Osteoblast (primary cell): ENCODE measurements around the gene DDX21. TPM values are rescaled to one million over a fixed set of nuclear protein-coding genes. Genes with fewer than 3 reads are reported as not detected.
"Not testable (repeated sequence)": the region's sequence is repeated elsewhere in the genome, so short reads cannot be mapped to it uniquely, and the experiment has no call there.

Source experiments
- DNase-seq: peaks from one replicate; pipeline ENCODE4 v3.0.0; 2011; ENCODE audit warnings: low spot score, mixed read lengths; ENCODE audit not compliant: insufficient read length; ENCODE audit errors: missing footprints
- H2AFZ ChIP-seq: 2 replicates; pipeline ENCODE4 v1.6.0; 2011; ENCODE audit warnings: mild to moderate bottlenecking, low read length
- H3K27ac ChIP-seq: 2 replicates; pipeline ENCODE4 v1.5.1; 2011; ENCODE audit warnings: mild to moderate bottlenecking, low read depth, low read length, moderate library complexity
- H3K27me3 ChIP-seq: 2 replicates; pipeline ENCODE4 v1.6.0; 2012; ENCODE audit warnings: mild to moderate bottlenecking, control low read depth, inconsistent platforms, low read length, moderate library complexity; ENCODE audit not compliant: insufficient read depth
- H3K36me3 ChIP-seq: 2 replicates; pipeline ENCODE4 v1.5.1; 2011; ENCODE audit warnings: mild to moderate bottlenecking, low read length, control low read depth, moderate library complexity; ENCODE audit not compliant: insufficient read depth
- H3K4me1 ChIP-seq: 2 replicates; pipeline ENCODE4 v1.5.1; 2011; ENCODE audit warnings: mild to moderate bottlenecking, low read length, control low read depth, moderate library complexity; ENCODE audit not compliant: insufficient read depth
- H3K4me2 ChIP-seq: 2 replicates; pipeline ENCODE4 v1.6.0; 2011; ENCODE audit warnings: mild to moderate bottlenecking, low read length; ENCODE audit not compliant: insufficient read depth
- H3K4me3 ChIP-seq: fragments of 200-600 bp; sonication (generic); 3 replicates; pipeline ENCODE4 v1.5.1; 2012; ENCODE audit warnings: mild to moderate bottlenecking, low read length, inconsistent platforms; ENCODE audit not compliant: insufficient read depth
- H3K79me2 ChIP-seq: 2 replicates; pipeline ENCODE4 v1.6.0; 2012; ENCODE audit warnings: mild to moderate bottlenecking, low read length, control low read depth, inconsistent platforms; ENCODE audit not compliant: insufficient read depth
- H3K9me3 ChIP-seq: 2 replicates; pipeline ENCODE4 v1.5.1; 2011; ENCODE audit warnings: low read depth, low read length, control low read depth
- H4K20me1 ChIP-seq: 2 replicates; pipeline ENCODE4 v1.6.0; 2012; ENCODE audit warnings: mild to moderate bottlenecking, low read length, control low read depth; ENCODE audit not compliant: insufficient read depth
- CTCF ChIP-seq: IDR thresholded peaks from 2 replicates; pipeline ENCODE4 v1.5.1; 2011; ENCODE audit warnings: mild to moderate bottlenecking, low read depth, low read length, moderate library complexity; ENCODE audit errors: extremely low read depth
- total RNA-seq: library from RNA; depleted of rRNA; stranded (reverse); fragments of >200 nt; gene quantifications from 2 replicates; pipeline ENCODE4 v1.2.3, GENCODE V29; 2012

The DDX21 gene
- total RNA-seq, 1 donor: 61.9 TPM

GRCh38 chr10:68934994-68935393 is 21.0 kb upstream of the DDX21 start:
- H3K36me3 ChIP-seq: peaks cover 50% of the 10 kb centered on the region
- H3K4me1 ChIP-seq: no peaks in the 10 kb centered on the region
- DNase-seq: no peak
- no peak overlapping the region for H2AFZ ChIP-seq
- no peak for TF ChIP-seq CTCF
- H3K9me3 ChIP-seq: no peaks in the 10 kb centered on the region
- peaks cover 28% of the 10 kb centered on the region for H3K79me2 ChIP-seq
- H3K4me3 ChIP-seq: no peak overlapping the region
- H3K27ac ChIP-seq: no peak overlapping the region
- H3K4me2 ChIP-seq: no peak overlapping the region
- H3K27me3 ChIP-seq: no peaks in the 10 kb centered on the region
- H4K20me1 ChIP-seq: no peaks in the 10 kb centered on the region

- no peaks in the 10 kb centered on the region for H3K27me3 ChIP-seq
- TF ChIP-seq CTCF: no peak
- DNase-seq: no peak
These were observed 17.9 kb upstream of the DDX21 start for GRCh38 chr10:68938117-68938516.

GRCh38 chr10:68938884-68939283 is 17.1 kb upstream of the DDX21 start:
- no peaks in the 10 kb centered on the region for H3K9me3 ChIP-seq
- no peak overlapping the region for H3K4me2 ChIP-seq
- no peak overlapping the region for H3K27ac ChIP-seq
- no peaks in the 10 kb centered on the region for H4K20me1 ChIP-seq
- peaks cover 49% of the 10 kb centered on the region for H3K36me3 ChIP-seq
- H3K4me3 ChIP-seq: no peak overlapping the region
- H3K79me2 ChIP-seq: peaks cover 14% of the 10 kb centered on the region
- H3K27me3 ChIP-seq: no peaks in the 10 kb centered on the region
- DNase-seq: no peak
- no peaks in the 10 kb centered on the region for H3K4me1 ChIP-seq
- TF ChIP-seq CTCF: no peak
- H2AFZ ChIP-seq: no peak overlapping the region

More at GRCh38 chr10:68938117-68938516, 17.9 kb upstream of the DDX21 start:
- H3K4me3 ChIP-seq: no peak overlapping the region
- H2AFZ ChIP-seq: no peak overlapping the region
- no peak overlapping the region for H3K4me2 ChIP-seq
- no peaks in the 10 kb centered on the region for H4K20me1 ChIP-seq
- no peaks in the 10 kb centered on the region for H3K9me3 ChIP-seq
- H3K36me3 ChIP-seq: peaks cover 41% of the 10 kb centered on the region
- H3K4me1 ChIP-seq: no peaks in the 10 kb centered on the region
- peaks cover 14% of the 10 kb centered on the region for H3K79me2 ChIP-seq
- no peak overlapping the region for H3K27ac ChIP-seq

GRCh38 chr10:68940917-68941316 is 15.1 kb upstream of the DDX21 start:
- not testable (repeated sequence) for H3K4me2 ChIP-seq, H3K27ac ChIP-seq, H2AFZ ChIP-seq, H3K9me3 ChIP-seq, H3K4me1 ChIP-seq, H4K20me1 ChIP-seq, H3K4me3 ChIP-seq, DNase-seq, H3K27me3 ChIP-seq
- H3K36me3 ChIP-seq: peaks cover 45% of the 10 kb centered on the region
- H3K79me2 ChIP-seq: peaks cover 14% of the 10 kb centered on the region
